Hepatic stellate cell (primary cell): ENCODE results near the gene PTPRN2.
"Not testable (repeated sequence)": the region's sequence is repeated elsewhere in the genome, so short reads cannot be mapped to it uniquely, and the experiment has no call there.

Experiments used
- DNase-seq: peaks from one replicate; pipeline ENCODE4 v3.0.0; 2011; ENCODE audit warnings: low spot score

Gene PTPRN2

DNA sequence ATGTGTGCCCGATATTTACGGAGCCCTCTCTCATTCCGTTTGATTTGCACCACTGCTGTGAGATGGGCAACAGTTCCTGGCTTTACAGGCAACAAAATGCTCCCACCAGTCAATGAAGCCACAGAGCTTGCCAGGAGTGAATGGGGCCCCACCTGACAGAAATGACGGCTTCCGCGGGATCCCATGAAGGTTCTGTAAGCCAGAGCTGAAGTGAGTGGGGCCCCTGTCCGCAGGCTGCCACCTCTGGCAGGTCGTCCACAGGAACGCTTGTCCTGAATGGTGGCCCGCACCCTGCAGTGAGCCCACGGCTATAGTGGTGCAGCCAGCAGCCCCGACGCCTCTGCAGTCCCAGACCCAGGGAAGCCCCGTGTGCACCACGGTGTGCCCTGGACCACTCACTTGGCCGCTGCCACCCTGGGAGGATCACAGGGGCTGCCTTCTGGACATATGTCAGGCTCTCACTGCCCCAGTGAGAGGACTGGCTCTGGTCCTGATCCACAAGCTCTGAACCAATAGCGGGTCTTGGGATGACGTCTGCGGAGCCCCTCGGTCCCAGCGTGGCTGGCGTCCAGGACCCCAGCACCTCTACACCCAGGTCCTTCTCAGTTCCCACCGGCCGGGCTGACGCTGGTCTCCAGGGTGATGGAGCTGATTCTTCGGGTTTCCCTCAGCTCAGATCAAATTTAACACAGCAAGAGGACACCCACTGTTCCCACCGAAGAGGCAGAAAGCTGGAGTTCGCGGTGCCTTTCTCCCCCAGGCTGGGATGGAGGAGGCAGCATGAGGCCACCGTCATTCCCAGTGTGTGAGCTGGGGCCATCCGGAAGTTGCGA lies 738.9 kb downstream of the PTPRN2 start:
- DNase-seq = no peak

DNA sequence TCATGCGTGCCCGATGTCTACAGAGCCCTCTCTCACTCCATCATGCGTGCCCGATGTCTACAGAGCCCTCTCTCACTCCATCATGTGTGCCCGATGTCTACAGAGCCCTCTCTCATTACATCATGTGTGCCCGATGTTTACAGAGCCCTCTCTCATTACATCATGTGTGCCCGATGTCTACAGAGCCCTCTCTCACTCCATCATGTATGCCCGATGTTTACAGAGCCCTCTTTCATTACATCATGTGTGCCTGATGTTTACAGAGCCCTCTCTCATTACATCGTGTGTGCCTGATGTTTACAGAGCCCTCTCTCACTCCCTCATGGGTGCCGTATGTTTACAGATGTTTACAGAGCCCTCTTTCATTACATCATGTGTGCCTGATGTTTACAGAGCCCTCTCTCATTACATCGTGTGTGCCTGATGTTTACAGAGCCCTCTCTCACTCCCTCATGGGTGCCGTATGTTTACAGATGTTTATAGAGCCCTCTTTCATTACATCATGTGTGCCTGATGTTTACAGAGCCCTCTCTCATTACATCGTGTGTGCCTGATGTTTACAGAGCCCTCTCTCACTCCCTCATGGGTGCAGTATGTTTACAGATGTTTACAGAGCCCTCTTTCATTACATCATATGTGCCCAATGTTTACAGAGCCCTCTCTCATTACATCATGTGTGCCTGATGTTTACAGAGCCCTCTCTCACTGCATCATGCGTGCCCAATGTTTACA lies 739.7 kb downstream of the PTPRN2 start:
- DNase-seq = not testable (repeated sequence)

- DNase-seq = not testable (repeated sequence)
These were observed 740.9 kb downstream of the PTPRN2 start for GRCh38 chr7:157846746-157847145.

DNA sequence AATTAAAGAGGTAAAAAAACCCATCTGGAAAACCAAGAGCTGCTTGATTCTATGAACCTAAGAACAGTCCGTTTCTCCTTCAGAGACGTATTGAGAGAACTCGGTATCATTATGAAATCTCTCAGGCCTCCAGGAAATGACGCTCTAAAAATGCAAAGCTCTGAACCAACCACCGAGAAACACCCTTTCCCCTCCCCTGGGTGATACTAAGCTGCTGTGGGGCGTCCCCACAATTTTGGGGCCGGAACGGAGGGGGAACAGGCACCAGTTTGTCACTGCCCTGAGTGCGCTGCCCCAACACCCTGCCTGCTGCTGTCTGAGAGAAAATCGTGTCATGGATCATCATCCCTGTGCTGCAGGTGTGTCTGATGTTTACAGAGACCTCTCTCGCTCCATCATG lies 741.4 kb downstream of the PTPRN2 start:
- DNase-seq = no peak

DNA sequence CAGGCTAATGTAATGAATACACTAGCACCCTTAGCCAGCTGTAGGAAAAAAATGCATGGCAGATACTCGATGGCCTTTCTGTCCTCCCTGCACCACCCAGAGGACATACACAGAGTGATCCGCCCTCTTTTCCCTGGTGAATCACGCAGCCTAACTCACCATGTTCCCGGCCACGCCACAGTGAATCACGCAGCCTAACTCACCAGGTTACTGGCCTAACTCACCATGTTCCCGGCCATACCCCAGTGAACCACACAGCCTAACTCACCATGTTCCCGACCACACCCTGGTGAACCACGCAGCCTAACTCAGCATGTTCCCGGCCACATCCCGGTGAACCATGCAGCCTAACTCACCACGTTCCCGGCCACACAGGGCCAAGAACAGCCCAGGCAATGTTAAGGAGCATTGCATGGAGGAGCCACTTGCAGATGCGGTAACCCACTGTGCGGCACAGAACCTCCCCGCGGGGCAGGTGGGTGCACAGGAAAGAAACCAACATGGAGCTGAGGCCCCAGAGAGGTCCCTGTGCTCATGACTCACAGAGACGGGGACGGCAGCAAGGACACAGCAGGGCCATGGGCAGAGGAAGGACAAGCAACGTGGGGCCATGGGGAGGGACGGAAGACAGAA lies 742.3 kb downstream of the PTPRN2 start:
- DNase-seq = no peak

DNA sequence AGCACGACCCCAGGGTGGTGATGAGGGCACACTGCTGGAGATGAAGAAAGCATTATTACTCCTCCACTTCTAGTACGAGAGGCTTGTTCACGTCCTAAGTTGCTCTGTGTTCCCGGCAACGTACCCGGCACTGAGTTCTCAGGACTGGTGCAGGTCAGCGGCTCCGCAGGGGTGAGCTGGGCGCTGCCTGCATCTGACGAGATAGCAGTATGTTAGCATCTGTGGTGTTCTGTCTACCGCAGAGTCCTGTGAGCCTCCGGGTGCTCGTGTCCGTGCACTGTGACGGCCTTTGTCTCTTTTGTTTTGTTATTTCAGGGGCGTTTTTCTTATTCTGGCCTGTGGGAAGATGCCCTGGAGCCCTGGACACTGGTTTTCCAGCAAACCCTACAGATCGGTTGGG lies 743.0 kb downstream of the PTPRN2 start:
- no peak for DNase-seq

- DNase-seq = no peak
These were observed 743.5 kb downstream of the PTPRN2 start for GRCh38 chr7:157844141-157844540.

- no peak for DNase-seq
These were observed 744.1 kb downstream of the PTPRN2 start for GRCh38 chr7:157843336-157844140.

DNA sequence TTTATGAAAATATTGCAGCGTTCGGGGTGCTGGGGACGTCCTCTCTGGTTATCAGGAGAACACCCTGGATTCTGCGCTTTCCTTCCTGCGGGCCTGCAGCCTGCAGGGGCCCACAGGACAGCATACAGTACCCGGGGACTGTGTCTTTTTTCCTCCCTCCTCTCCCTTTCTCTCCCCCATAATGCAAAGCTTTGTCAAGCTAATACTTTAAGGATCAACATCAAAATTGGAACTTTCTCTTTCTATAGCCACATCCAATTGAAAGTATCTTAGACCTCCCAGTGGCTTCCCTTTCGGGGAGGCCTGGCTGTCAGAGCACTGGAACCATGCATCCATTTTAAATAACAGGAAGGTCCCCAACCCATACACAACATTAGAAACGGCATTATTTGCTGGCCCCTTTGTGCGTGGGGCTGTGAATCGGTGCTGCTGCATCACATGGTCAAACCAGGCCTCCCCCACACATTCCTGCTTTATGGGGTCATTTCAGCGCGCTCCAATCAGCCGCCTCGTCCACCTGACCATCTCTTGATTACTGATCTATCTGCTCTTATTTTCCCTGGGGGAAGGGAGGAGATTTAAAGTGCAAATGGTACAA lies 745.8 kb downstream of the PTPRN2 start:
- no peak for DNase-seq

- no peak for DNase-seq
These were observed 746.5 kb downstream of the PTPRN2 start for GRCh38 chr7:157840914-157841772.

DNA sequence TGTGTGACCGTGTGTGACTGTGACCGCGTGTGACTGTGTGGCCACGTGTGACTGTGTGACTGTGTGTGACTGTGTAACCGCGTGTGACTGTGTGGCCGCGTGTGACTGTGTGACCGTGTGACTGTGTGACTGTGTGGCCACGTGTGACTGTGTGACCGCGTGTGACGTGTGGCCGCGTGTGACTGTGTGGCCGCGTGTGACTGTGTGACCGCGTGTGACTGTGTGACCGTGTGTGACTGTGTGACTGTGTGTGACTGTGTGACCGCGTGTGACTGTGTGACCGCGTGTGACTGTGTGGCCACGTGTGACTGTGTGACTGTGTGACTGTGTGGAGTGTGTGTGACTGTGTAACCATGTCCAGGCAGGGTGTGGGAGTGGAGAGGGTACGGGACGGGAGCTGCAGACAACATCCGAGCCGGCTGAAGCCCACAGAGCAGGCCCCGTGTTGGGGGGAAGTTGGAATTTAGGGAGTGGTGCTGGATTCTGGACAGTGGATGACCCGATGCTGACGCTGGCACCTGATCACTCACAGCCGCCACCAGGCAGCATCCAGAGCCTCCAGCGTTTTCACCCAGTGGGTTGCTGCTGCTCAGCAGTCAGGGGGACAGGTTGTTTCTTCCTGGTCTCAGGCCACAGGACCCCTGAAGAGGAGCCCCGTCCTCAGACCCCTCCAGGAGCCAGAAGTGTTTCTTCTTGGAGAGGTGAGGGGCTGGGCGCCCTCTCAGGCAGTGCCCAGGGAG lies 747.3 kb downstream of the PTPRN2 start:
- DNase-seq = no peak

GRCh38 chr7:157839672-157840167 lies 747.9 kb downstream of the PTPRN2 start:
- no peak for DNase-seq

- DNase-seq = no peak
These were observed 748.4 kb downstream of the PTPRN2 start for GRCh38 chr7:157839226-157839625.

DNA sequence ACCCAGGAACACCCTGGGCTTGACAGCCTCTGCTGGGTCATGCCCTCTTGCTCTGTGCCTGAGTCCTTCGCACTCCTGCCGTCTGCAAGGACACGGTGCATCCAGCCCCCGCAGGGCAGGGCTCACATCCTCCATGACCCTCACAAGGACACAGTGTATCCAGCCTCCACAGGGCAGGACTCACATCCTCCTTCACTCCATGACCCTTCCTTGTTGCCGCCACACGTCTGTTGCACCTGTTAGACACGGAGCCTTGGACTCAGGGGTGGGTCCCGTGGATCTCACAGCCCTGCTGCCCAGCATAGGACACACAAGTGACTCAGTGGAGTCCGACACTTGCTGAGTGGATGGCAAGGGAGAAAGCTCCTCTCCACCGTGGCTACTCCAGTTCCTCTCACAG lies 750.1 kb downstream of the PTPRN2 start:
- no peak for DNase-seq

GRCh38 chr7:157837047-157837446 lies 750.6 kb downstream of the PTPRN2 start:
- DNase-seq = no peak

- no peak for DNase-seq
These were observed 753.0 kb downstream of the PTPRN2 start for GRCh38 chr7:157834501-157835163.

DNA sequence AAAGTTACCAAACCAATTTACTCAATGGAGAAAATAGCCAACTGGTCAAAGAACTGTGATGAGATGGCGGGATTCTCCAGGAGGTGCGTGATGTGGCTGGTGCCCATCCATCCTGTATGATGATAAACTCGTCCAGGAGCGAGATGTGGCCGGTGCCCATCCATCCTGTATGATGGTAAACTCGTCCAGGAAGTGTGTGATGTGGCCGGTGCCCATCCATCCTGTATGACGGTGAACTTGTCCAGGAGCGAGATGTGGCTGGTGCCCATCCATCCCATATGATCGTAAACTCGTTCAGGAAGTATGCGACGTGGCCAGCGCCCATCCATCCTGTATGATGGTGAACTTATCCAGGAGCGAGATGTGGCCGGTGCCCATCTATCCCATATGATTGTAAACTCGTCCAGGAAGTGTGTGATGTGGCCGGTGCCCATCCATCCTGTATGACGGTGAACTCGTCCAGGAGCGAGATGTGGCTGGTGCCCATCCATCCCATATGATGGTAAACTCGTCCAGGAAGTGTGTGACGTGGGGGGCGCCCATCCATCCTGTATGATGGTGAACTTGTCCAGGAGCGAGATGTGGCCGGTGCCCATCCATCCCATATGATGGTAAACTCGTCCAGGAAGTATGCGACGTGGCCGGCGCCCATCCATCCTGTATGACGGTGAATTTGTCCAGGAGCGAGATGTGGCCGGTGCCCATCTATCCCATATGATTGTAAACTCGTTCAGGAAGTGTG lies 754.6 kb downstream of the PTPRN2 start:
- DNase-seq = no peak

GRCh38 chr7:157832421-157832820 lies 755.2 kb downstream of the PTPRN2 start:
- no peak for DNase-seq

DNA sequence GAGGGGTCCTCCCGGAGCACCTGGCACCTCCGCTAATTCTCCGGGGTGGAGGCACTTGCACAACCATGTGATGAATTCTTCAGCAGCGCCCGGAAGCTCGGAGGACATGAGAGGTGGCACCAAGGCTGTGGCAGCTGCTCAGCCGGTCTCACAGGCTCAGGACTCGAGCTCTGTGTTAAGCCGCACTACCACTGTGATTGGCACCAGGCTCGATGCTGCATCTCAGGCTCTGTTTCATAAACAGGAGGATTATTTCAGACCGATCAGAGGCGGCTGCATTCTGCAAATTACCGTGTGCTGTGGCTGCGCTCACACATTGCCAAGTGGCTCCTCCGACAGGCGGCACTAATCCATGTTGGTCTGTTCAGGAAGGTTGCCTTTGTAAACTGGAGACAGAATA lies 755.6 kb downstream of the PTPRN2 start:
- DNase-seq = no peak
